Measurements from ENCODE around the gene PEX5L.

Gene PEX5L

DNA sequence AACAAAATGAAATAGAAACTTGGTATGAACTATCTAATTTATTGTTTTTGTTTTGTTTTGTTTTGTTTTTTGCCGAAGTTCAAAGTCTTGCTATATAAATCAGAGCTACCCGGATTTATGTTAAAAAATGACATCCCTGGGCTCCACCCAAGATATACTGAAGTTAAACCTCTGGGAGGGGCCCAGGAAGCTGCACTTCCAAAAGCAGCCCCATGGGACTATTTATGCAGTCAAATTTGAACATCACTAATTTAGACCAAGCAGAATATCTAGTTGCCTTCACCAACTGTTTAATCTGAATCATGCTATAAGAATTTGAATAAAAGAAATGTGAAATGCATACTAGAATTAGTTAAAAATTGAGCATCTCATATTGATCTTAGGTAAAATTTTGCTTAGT, 32.2 kb downstream of the PEX5L start:
- DNase-seq (ENCODE audit: insufficient read length), result no peak
- no peak for TF ChIP-seq POLR2A (IDR thresholded peaks at IDR 0.05; ENCODE audit: low read depth, low read length)
- TF ChIP-seq TAF1 (IDR thresholded peaks at IDR 0.05; ENCODE audit: borderline replicate concordance, low read depth, low read length), result no peak
- no peak for TF ChIP-seq POLR2AphosphoS5 (IDR thresholded peaks at IDR 0.05; ENCODE audit: low read depth, low read length)
- no peak for FAIRE-seq

DNA sequence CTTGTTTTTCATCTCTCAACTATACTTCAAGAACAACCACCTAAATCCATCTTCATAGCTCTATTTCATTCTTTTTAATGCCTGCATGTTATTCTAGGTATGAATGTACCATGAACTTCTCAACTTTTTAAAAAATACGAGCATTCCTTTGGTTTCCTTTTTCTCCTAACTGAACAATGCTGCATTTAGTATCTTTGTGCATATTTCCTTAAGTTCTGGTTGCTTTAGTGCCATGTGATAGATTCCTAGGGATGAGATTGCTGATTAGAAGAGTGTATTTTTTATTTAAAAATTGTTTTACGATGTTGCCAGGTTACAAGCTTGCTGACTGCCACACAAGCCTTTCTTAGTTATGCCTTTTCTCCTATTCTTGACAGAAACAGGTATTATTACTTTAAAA, 34.7 kb downstream of the PEX5L start:
- no peak for FAIRE-seq
- TF ChIP-seq POLR2AphosphoS5 (IDR thresholded peaks at IDR 0.05; ENCODE audit: low read depth, low read length) (no peak), TAF1 (IDR thresholded peaks at IDR 0.05; ENCODE audit: borderline replicate concordance, low read depth, low read length) (no peak), POLR2A (IDR thresholded peaks at IDR 0.05; ENCODE audit: low read depth, low read length) (no peak)
- no peak for DNase-seq (ENCODE audit: insufficient read length)

DNA sequence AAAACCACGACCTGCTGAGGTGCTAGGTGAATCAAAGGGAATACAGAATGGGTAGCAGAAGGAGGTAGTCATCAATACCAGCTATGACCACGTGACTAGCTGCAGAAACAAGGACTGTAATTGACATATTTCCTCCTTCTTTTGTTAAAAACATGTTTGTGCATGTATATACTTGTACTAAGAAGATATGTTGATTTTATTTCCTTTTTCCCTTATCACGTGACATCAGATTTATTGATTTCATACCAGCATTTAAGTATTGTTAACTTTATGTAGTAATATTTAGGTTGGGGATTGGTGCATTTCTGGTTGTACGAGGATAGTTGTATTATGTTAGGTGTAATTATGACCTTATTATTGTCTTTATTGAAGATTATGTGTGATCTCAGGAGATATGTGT, 36.2 kb downstream of the PEX5L start:
- no peak for DNase-seq (ENCODE audit: insufficient read length)
- TF ChIP-seq TAF1 (IDR thresholded peaks at IDR 0.05; ENCODE audit: borderline replicate concordance, low read depth, low read length) (no peak), POLR2A (IDR thresholded peaks at IDR 0.05; ENCODE audit: low read depth, low read length) (no peak), POLR2AphosphoS5 (IDR thresholded peaks at IDR 0.05; ENCODE audit: low read depth, low read length) (no peak)
- FAIRE-seq, result no peak

DNA sequence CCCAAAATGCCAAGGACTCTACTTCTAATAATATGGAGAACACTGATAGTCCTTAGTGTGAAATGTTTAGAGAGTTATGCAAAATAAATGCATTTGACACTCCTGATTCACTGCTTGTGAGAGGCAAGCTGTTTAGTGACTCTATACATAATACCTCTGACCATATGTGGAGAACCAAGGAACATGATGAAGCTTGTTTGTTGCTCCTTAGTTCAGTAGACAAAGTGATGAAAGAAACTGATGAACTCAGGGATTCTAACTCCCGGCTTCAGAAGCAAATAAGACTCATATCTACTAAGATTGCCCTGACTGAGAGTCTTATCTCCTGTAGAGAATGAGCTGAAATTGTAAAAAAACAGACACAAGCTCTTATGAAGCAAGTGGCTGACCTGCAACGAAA, 41.3 kb downstream of the PEX5L start:
- FAIRE-seq, result no peak
- DNase-seq (ENCODE audit: insufficient read length), result no peak
- TF ChIP-seq POLR2A (IDR thresholded peaks at IDR 0.05; ENCODE audit: low read depth, low read length), result no peak
- no peak for TF ChIP-seq TAF1 (IDR thresholded peaks at IDR 0.05; ENCODE audit: borderline replicate concordance, low read depth, low read length)
- TF ChIP-seq POLR2AphosphoS5 (IDR thresholded peaks at IDR 0.05; ENCODE audit: low read depth, low read length), result no peak

DNA sequence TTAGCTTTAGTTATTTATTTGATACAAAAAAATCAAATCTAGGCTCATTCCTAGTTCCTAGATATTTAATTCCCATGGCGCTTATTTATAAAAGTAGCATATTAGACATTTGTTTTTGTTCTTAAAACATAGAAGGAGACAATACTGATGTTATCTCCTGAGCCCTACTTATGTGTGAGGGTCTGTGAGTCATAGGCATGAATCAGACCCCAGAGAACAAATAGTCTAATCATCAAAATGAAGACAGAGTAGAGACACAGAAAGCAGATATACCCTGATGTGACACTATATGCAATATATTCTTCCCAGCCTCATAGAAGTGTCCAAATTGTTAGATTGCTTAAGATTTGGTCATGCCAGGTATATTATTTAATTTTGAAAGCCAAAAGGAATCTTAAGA, 44.9 kb downstream of the PEX5L start:
- no peak for FAIRE-seq
- no peak for DNase-seq (ENCODE audit: insufficient read length)
- TF ChIP-seq TAF1 (IDR thresholded peaks at IDR 0.05; ENCODE audit: borderline replicate concordance, low read depth, low read length) (no peak), POLR2A (IDR thresholded peaks at IDR 0.05; ENCODE audit: low read depth, low read length) (no peak), POLR2AphosphoS5 (IDR thresholded peaks at IDR 0.05; ENCODE audit: low read depth, low read length) (no peak)

DNA sequence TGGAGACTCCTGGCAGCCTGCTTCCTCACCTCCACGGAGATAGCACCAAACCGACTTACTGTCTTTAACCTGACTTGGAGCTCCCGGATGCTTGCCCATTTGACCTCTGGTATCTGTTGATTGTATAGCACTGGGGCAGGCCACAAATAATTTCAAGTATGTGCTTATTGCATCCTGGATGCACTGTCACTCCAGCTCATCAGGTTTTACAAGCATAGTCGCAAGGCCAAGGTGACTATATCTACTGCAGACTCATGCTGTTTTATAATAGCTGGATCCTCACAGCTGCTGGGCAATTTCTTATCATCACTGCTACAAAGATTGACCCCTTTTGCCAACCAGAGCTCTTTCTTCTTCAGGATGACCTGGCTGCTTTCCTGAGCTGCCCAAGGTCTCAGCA, 45.6 kb downstream of the PEX5L start:
- no peak for FAIRE-seq
- no peak for DNase-seq (ENCODE audit: insufficient read length)
- TF ChIP-seq POLR2A (IDR thresholded peaks at IDR 0.05; ENCODE audit: low read depth, low read length), result no peak
- TF ChIP-seq TAF1 (IDR thresholded peaks at IDR 0.05; ENCODE audit: borderline replicate concordance, low read depth, low read length), result no peak
- no peak for TF ChIP-seq POLR2AphosphoS5 (IDR thresholded peaks at IDR 0.05; ENCODE audit: low read depth, low read length)

DNA sequence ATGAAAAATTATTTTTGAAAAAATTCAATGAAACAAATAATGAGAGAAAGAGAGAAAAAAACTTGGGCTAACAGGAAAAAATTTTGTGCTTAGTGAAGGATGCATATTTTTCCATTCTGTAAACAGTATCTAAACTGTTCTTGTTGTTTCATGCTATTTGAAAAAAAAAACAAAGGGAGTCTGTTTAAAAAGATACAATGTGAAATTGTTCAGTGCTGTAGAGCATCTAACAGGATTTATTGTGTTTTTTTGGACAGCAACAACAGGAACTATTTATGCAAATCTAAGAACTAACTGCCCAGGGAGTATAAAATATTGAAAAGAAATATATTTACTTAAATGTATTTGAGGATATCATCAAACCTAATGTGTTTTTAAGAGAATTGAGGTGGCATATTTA, 55.1 kb downstream of the PEX5L start:
- DNase-seq (ENCODE audit: insufficient read length), result no peak
- TF ChIP-seq POLR2AphosphoS5 (IDR thresholded peaks at IDR 0.05; ENCODE audit: low read depth, low read length) (no peak), TAF1 (IDR thresholded peaks at IDR 0.05; ENCODE audit: borderline replicate concordance, low read depth, low read length) (no peak), POLR2A (IDR thresholded peaks at IDR 0.05; ENCODE audit: low read depth, low read length) (no peak)
- no peak for FAIRE-seq

DNA sequence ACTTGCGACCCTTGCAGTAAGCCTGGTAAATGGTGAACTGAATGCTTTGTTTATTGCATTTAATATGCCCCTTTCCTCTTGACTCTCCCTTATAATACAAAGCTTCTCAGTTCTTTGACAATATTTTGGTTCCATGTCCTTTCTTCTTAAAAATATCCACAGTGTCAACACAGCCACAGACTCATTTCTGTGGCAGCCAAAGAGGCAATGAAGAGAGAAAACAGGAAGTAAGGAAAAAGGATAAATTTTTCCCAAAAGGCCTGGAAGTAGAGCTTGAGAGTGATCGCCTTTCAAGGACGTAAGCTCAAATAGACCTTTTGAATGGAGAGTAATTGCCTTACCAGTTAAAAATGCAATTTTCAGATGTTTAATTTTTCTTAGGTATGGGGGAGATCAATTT, 59.4 kb downstream of the PEX5L start:
- TF ChIP-seq POLR2AphosphoS5 (IDR thresholded peaks at IDR 0.05; ENCODE audit: low read depth, low read length), result no peak
- no peak for TF ChIP-seq POLR2A (IDR thresholded peaks at IDR 0.05; ENCODE audit: low read depth, low read length)
- TF ChIP-seq TAF1 (IDR thresholded peaks at IDR 0.05; ENCODE audit: borderline replicate concordance, low read depth, low read length), result no peak
- no peak for DNase-seq (ENCODE audit: insufficient read length)
- no peak for FAIRE-seq

DNA sequence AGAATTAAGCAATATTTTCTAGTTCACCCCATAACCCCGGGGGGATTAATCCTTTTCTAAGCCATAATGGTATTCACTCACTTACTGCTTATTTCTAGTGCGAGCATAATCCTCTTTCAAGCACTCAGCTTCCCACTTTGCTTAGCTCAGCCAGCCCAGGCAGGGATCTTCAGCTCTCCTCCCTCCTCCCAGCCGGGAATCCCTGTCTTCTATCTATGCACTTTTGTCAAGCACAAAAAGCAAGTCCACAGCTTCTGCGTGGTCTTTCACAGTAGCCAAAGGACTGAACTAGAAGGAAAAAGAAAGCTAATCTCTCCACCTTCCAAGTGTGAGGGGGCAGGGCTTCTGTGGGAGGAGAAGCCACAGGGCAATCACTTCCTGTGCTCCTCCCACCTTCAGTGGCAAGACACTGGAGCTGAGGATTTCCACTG, 62.8 kb downstream of the PEX5L start:
- TF ChIP-seq POLR2AphosphoS5 (IDR thresholded peaks at IDR 0.05; ENCODE audit: low read depth, low read length) (no peak), POLR2A (IDR thresholded peaks at IDR 0.05; ENCODE audit: low read depth, low read length) (no peak), TAF1 (IDR thresholded peaks at IDR 0.05; ENCODE audit: borderline replicate concordance, low read depth, low read length) (no peak)
- no peak for FAIRE-seq
- DNase-seq (ENCODE audit: insufficient read length), result no peak

DNA sequence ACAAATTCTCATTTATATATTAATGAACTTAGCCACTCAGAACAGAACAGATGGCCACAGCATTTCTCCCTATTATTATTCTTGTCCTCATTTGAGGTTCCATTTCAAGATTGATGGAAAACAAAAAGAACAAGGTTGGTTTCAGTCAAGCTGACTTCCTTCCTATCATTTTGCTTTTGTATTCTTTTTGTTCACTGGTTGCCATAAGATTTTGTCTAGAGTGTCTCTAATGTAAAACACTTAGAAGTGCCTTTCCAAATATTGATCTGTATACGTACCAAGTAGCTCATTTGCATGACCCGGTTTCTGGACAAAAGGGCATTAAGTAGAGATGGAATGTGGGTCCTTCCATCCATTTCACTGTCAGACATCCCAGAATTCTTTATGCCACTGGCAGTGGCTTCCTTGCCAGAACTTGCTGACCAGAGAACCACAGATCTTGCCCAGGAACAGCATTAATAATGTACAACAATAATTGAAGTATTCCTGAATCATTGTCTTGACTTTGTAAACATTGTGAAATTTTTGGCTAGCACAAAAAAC, 63.8 kb downstream of the PEX5L start:
- TF ChIP-seq TAF1 (IDR thresholded peaks at IDR 0.05; ENCODE audit: borderline replicate concordance, low read depth, low read length) (no peak), POLR2AphosphoS5 (IDR thresholded peaks at IDR 0.05; ENCODE audit: low read depth, low read length) (no peak), POLR2A (IDR thresholded peaks at IDR 0.05; ENCODE audit: low read depth, low read length) (no peak)
- no peak for DNase-seq (ENCODE audit: insufficient read length)
- FAIRE-seq, result no peak

DNA sequence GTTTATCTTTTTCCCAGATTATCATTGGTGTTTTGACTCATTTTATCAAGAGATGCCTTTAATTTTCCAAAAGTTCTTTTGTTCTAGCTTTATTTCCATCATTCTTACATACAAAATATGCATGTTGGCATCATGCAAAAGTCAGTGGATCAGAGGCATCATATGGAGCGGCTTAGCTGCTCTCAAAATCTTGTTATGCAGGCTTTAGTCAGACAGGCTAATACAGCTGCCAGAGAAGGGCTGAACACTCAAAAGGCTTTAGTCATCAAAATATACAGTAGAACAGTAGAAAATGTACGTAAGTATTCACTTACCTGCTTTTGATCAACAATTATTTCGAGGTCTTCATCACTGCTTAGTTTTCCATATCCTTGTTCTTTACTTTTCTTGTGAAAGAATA, 65.5 kb downstream of the PEX5L start:
- FAIRE-seq, result no peak
- no peak for DNase-seq (ENCODE audit: insufficient read length)
- TF ChIP-seq POLR2A (IDR thresholded peaks at IDR 0.05; ENCODE audit: low read depth, low read length) (no peak), TAF1 (IDR thresholded peaks at IDR 0.05; ENCODE audit: borderline replicate concordance, low read depth, low read length) (no peak), POLR2AphosphoS5 (IDR thresholded peaks at IDR 0.05; ENCODE audit: low read depth, low read length) (no peak)

DNA sequence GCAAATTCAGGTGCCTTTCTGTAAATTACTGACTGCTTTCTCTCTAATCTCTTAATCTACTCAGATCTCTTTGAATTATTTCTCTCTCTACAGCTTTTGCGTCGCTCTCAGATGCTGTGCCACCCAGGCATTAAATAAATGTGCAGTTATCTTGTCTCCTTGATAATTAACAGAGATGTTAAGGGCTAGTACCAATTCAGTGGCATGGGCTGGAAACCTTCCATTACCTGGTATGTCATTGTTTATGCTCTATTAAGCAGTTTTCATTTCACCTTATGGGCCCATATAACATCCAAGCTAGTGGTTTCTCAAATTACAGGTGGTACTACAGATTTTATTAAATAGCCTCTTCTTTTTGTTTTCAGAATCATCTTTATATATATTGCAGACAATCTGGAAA, 66.0 kb downstream of the PEX5L start:
- FAIRE-seq (no peak), DNase-seq (ENCODE audit: insufficient read length) (no peak)
- TF ChIP-seq POLR2A (IDR thresholded peaks at IDR 0.05; ENCODE audit: low read depth, low read length) (no peak), TAF1 (IDR thresholded peaks at IDR 0.05; ENCODE audit: borderline replicate concordance, low read depth, low read length) (no peak), POLR2AphosphoS5 (IDR thresholded peaks at IDR 0.05; ENCODE audit: low read depth, low read length) (no peak)

DNA sequence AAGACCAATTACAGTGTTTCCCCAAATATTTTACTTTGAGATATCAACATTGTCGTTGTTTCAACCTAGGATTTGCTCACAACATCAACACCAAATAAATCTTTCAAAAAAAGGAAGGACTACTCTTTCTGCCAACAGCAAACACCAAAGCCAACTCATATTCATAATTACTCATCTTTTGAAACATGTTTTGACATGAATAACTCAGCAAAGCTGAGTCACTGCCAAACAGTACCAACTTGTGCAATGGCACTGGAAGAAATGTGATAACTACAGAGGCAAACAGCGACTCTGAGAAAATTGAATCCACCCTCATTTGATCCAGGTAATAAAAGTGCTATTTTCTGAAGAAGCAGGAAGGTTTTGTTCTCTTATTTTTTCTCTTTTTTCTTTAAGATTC, 67.2 kb downstream of the PEX5L start:
- FAIRE-seq (peak; percentile 81), DNase-seq (ENCODE audit: insufficient read length) (no peak)
- TF ChIP-seq POLR2A (IDR thresholded peaks at IDR 0.05; ENCODE audit: low read depth, low read length), result no peak
